ENCODE results near the gene DENND1A. TPM values are rescaled to one million over a fixed set of nuclear protein-coding genes. Genes with fewer than 3 reads are reported as not detected.
A peak's percentile ranks its signal among the peaks of the same experiment; 100 is the strongest.

DENND1A gene
- total and polyA plus RNA-seq, 2 of the 13 experiments (the other 11 are each of a cell fraction or from before 2014, with no cell fraction given) = 14.8 to 30.1 TPM

DNA sequence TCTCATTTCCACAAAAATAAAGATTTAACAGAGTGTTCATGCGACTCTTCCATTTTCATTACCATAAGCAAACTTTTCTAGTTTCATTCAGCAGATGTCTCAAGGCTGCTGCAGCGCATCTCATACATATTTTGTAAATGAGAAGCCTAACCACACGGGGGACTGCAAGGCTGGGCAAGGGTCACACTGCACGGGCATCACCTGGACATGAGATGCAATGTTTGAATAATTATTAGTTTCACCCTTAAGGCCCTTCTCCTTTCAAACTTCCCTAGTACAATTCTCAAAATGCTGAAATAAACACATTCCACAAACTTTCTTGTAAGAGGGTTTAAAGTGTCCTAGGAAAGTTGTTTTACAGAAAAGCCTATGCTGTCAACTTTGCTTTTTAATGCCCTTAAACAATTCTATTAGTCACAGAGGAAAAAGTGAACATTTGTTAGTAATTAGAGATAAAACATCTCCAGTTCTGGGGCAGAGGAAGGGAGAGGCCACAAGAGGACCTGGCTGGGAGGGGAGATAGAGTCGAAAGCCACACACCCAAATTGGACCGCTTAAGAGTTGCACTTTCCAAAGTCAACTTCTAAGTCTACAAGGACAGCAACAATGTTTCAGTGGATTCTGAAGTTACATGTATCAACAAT, 1.3 kb downstream of the DENND1A start:
- H3K27ac ChIP-seq (ENCODE audit: extremely low read length, insufficient read depth, low read length) = peak overlapping the region; percentile 82
- no peaks in the 10 kb centered on the region for H3K9me3 ChIP-seq (ENCODE audit: low read length)
- CTCF ChIA-PET (ENCODE audit: low intra/inter-chr PET ratio, low total read pairs) = no interaction called here
- no peak for DNase-seq (ENCODE audit: low spot score)
- POLR2A ChIA-PET = interaction anchor here (1.5 kb wide), 1 partner anchor 187 kb away, joined by 3 read pairs; no protein-coding TSS in a partner anchor
- ATAC-seq = 0 out of 3 replicates have a peak, but pooled peaks have one; percentile 12
- peak overlapping the region; percentile 78 for H3K4me2 ChIP-seq (ENCODE audit: low read depth, low read length)
- H3K79me2 ChIP-seq (ENCODE audit: insufficient read depth, low read length) = peaks cover 58% of the 10 kb centered on the region
- no peak for TF ChIP-seq TP53 (CRISPR knock-in tag; conservative IDR thresholded peaks at IDR 0.05)
- no peak for TF ChIP-seq NCOA1 (CRISPR knock-in tag; IDR thresholded peaks at IDR 0.05)
- no peak for TF ChIP-seq THYN1 (CRISPR knock-in tag; IDR thresholded peaks at IDR 0.05; ENCODE audit: borderline replicate concordance, low read depth)
- TF ChIP-seq ZNF12 (CRISPR knock-in tag; IDR thresholded peaks at IDR 0.05) = peak; percentile 47; the same call in 1 of the 2 replicates
- TF ChIP-seq PHB2 (IDR thresholded peaks at IDR 0.05; ENCODE audit: partially characterized antibody) = no peak
- TF ChIP-seq TAF1 (CRISPR knock-in tag; IDR thresholded peaks at IDR 0.05) = peak; percentile 6; the same call in 1 of the 2 replicates
- TF ChIP-seq PPARG (CRISPR knock-in tag; conservative IDR thresholded peaks at IDR 0.05) = 0 out of 2 replicates have a peak, but pooled peaks have one; percentile 25
- no peak for TF ChIP-seq TEAD2 (CRISPR knock-in tag; IDR thresholded peaks at IDR 0.05)
- TF ChIP-seq TEAD3 (CRISPR knock-in tag; optimal IDR thresholded peaks at IDR 0.05; ENCODE audit: borderline replicate concordance) = peak; percentile 15
- TF ChIP-seq, protein P1, sequence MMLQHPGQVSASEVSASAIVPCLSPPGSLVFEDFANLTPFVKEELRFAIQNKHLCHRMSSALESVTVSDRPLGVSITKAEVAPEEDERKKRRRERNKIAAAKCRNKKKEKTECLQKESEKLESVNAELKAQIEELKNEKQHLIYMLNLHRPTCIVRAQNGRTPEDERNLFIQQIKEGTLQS (CRISPR knock-in tag; IDR thresholded peaks at IDR 0.05) = no peak
- no peak for TF ChIP-seq NR2F6 (IDR thresholded peaks at IDR 0.05)
- peak; percentile 9; the same call in 1 of the 2 replicates for TF ChIP-seq NR2F6 (CRISPR knock-in tag; IDR thresholded peaks at IDR 0.05)
- TF ChIP-seq ZNF326 (CRISPR knock-in tag; IDR thresholded peaks at IDR 0.05; ENCODE audit: borderline replicate concordance) = no peak
- 0 out of 2 replicates have a peak, but pooled peaks have one; percentile 12 for TF ChIP-seq STAG1 (CRISPR knock-in tag; IDR thresholded peaks at IDR 0.05)
- TF ChIP-seq, protein P2, sequence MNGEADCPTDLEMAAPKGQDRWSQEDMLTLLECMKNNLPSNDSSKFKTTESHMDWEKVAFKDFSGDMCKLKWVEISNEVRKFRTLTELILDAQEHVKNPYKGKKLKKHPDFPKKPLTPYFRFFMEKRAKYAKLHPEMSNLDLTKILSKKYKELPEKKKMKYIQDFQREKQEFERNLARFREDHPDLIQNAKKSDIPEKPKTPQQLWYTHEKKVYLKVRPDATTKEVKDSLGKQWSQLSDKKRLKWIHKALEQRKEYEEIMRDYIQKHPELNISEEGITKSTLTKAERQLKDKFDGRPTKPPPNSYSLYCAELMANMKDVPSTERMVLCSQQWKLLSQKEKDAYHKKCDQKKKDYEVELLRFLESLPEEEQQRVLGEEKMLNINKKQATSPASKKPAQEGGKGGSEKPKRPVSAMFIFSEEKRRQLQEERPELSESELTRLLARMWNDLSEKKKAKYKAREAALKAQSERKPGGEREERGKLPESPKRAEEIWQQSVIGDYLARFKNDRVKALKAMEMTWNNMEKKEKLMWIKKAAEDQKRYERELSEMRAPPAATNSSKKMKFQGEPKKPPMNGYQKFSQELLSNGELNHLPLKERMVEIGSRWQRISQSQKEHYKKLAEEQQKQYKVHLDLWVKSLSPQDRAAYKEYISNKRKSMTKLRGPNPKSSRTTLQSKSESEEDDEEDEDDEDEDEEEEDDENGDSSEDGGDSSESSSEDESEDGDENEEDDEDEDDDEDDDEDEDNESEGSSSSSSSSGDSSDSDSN (CRISPR knock-in tag; IDR thresholded peaks at IDR 0.05) = 0 out of 2 replicates have a peak, but pooled peaks have one; percentile 4
- H3K4me3 ChIP-seq (replicated peaks in 1 of 3; ENCODE audit: insufficient read depth in 1 of 3, low read depth in 2 of 3, low read length in 3 of 3) = peak overlapping the region; percentile 65 to 83 (median 75)
- in situ Hi-C loops (cut with HindIII; ENCODE audit: extremely low pct_ligation_motif_present, low pct_unique_long_range_greater_than_20kb) (no loop called here), intact Hi-C loops (cut with micrococcal nuclease; ENCODE audit: unreplicated experiment) (loop anchor here (2.0 to 10.0 kb wide), 2 partner anchors 68 to 184 kb away; no protein-coding TSS in a partner anchor)
- no peak for FAIRE-seq
- no peaks in the 10 kb centered on the region for H3K27me3 ChIP-seq (ENCODE audit: control insufficient read depth in 1 of 2, insufficient read depth in 2 of 2, low read length in 2 of 2)
- H2AFZ ChIP-seq (ENCODE audit: low read length) = no peak overlapping the region
- H3K4me1 ChIP-seq (ENCODE audit: insufficient read depth, low read length) = peaks cover 81% of the 10 kb centered on the region
- peaks cover 7% of the 10 kb centered on the region; the same call in 1 of the 2 replicates for H4K20me1 ChIP-seq (ENCODE audit: insufficient read depth, low read length)
- H3K9ac ChIP-seq (ENCODE audit: insufficient read depth, low read depth, low read length) = peak overlapping the region; percentile 81
- H3K36me3 ChIP-seq (replicated peaks in 1 of 2; ENCODE audit: control insufficient read depth in 1 of 2, insufficient read depth in 2 of 2, low read length in 2 of 2) = no peaks in the 10 kb centered on the region
- 14% methylated on average over 6 of the region's 6 CpGs for WGBS (ENCODE audit: low lambda C conversion rate)
- BruUV-seq (replicated peaks) = no TSS peak
